Nephron progenitor cell (in vitro differentiated cells): ENCODE measurements around the gene STAB1.

ENCODE experiments used
- DNase-seq: peaks from one replicate; pipeline ENCODE4 v3.0.0; 2021
- H3K27ac Mint-ChIP-seq: 2 replicates; pipeline ENCODE4 v1.8.0; 2021; ENCODE audit warnings: mild to moderate bottlenecking, moderate library complexity, mixed read lengths
- H3K27me3 Mint-ChIP-seq: 2 replicates; pipeline ENCODE4 v1.8.0; 2021; ENCODE audit warnings: mild to moderate bottlenecking, low read depth, mixed read lengths; ENCODE audit not compliant: poor library complexity
- H3K36me3 Mint-ChIP-seq: 2 replicates; pipeline ENCODE4 v1.8.0; 2021; ENCODE audit warnings: low read depth, mixed read lengths
- H3K4me1 Mint-ChIP-seq: 2 replicates; pipeline ENCODE4 v1.8.0; 2021; ENCODE audit warnings: mixed read lengths
- H3K4me3 Mint-ChIP-seq: 2 replicates; pipeline ENCODE4 v1.8.0; 2021; ENCODE audit warnings: mild to moderate bottlenecking, moderate library complexity, mixed read lengths
- H3K9me3 Mint-ChIP-seq: 2 replicates; pipeline ENCODE4 v1.8.0; 2021; ENCODE audit warnings: mild to moderate bottlenecking, moderate library complexity, mixed read lengths
- TF ChIP-seq, protein P1 (sequence below): fragments of 200-600 bp; sonication (generic); IDR thresholded peaks from 2 replicates; pipeline ENCODE4 v1.5.0; 2021; ENCODE audit warnings: antibody characterized with exemption

STAB1 gene

GRCh38 chr3:52504977-52505376 lies 9.8 kb downstream of the STAB1 start:
- H3K27ac Mint-ChIP-seq, result no peak overlapping the region
- H3K4me3 Mint-ChIP-seq, result no peak overlapping the region
- H3K36me3 Mint-ChIP-seq, result no peaks in the 10 kb centered on the region
- TF ChIP-seq, protein P1, sequence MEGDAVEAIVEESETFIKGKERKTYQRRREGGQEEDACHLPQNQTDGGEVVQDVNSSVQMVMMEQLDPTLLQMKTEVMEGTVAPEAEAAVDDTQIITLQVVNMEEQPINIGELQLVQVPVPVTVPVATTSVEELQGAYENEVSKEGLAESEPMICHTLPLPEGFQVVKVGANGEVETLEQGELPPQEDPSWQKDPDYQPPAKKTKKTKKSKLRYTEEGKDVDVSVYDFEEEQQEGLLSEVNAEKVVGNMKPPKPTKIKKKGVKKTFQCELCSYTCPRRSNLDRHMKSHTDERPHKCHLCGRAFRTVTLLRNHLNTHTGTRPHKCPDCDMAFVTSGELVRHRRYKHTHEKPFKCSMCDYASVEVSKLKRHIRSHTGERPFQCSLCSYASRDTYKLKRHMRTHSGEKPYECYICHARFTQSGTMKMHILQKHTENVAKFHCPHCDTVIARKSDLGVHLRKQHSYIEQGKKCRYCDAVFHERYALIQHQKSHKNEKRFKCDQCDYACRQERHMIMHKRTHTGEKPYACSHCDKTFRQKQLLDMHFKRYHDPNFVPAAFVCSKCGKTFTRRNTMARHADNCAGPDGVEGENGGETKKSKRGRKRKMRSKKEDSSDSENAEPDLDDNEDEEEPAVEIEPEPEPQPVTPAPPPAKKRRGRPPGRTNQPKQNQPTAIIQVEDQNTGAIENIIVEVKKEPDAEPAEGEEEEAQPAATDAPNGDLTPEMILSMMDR, result no peak
- H3K4me1 Mint-ChIP-seq, result peaks cover 8% of the 10 kb centered on the region
- DNase-seq, result no peak
- peaks cover 2% of the 10 kb centered on the region for H3K27me3 Mint-ChIP-seq
- H3K9me3 Mint-ChIP-seq, result no peaks in the 10 kb centered on the region

- no peaks in the 10 kb centered on the region for H3K36me3 Mint-ChIP-seq
- H3K27ac Mint-ChIP-seq, result no peak overlapping the region
- TF ChIP-seq, protein P1, result no peak
- peaks cover 5% of the 10 kb centered on the region for H3K27me3 Mint-ChIP-seq
- peaks cover 8% of the 10 kb centered on the region for H3K4me1 Mint-ChIP-seq
- no peak for DNase-seq
- no peak overlapping the region for H3K4me3 Mint-ChIP-seq
- no peaks in the 10 kb centered on the region for H3K9me3 Mint-ChIP-seq
Observed at GRCh38 chr3:52506266-52506966, 11.3 kb downstream of the STAB1 start.

DNA sequence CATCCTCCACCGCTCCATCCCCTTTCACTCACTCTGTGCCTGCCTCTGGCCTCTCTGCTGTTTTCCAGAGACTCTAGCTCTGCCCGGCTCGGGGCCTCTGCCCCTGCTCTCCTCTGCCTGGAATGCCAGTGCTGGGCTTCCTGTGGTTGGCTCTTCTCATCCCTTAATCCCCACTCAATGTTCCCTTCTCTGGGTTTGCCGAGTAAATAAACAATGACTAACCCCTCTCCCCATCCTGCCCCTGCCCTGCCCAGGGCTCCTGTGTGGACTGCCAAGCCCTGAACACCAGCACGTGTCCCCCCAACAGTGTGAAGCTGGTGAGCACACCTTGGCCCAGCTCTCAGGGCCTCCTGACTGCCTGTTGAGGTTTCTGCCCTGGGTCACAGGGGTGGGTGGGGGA lies 12.2 kb downstream of the STAB1 start:
- TF ChIP-seq, protein P1, result no peak
- no peak overlapping the region for H3K4me3 Mint-ChIP-seq
- no peak for DNase-seq
- H3K4me1 Mint-ChIP-seq, result peaks cover 8% of the 10 kb centered on the region
- no peaks in the 10 kb centered on the region for H3K9me3 Mint-ChIP-seq
- peak overlapping the region; percentile 54 for H3K27ac Mint-ChIP-seq
- peaks cover 5% of the 10 kb centered on the region for H3K27me3 Mint-ChIP-seq
- no peaks in the 10 kb centered on the region for H3K36me3 Mint-ChIP-seq

- Mint-ChIP-seq H3K27me3 (peaks cover 5% of the 10 kb centered on the region), H3K27ac (no peak overlapping the region), H3K36me3 (no peaks in the 10 kb centered on the region), H3K9me3 (no peaks in the 10 kb centered on the region), H3K4me1 (peaks cover 8% of the 10 kb centered on the region), H3K4me3 (no peak overlapping the region)
- TF ChIP-seq, protein P1, result no peak
- no peak for DNase-seq
Observed at GRCh38 chr3:52509753-52510328, 14.7 kb downstream of the STAB1 start.

DNA sequence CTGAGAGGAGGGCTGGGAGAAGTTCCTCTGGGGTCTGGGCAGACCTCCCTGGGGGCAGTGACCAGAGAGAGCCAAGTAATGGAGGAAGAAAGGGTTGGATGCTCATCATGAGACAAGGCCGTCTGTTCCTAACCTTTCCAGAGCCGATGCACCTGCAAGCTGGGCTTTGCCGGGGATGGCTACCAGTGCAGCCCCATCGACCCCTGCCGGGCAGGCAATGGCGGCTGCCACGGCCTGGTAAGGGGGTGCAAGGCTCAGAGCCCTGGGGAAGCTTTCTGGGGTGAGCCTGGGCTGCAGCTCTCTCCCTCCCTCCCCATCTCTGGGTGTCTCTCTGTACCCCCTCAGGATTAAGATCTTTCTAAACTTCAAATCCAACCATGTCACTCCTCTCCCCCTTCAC lies 16.4 kb downstream of the STAB1 start:
- H3K36me3 Mint-ChIP-seq, result no peaks in the 10 kb centered on the region
- H3K27me3 Mint-ChIP-seq, result peaks cover 8% of the 10 kb centered on the region
- DNase-seq, result no peak
- no peak overlapping the region for H3K27ac Mint-ChIP-seq
- TF ChIP-seq, protein P1, result no peak
- peaks cover 14% of the 10 kb centered on the region for H3K4me1 Mint-ChIP-seq
- no peaks in the 10 kb centered on the region for H3K9me3 Mint-ChIP-seq
- no peak overlapping the region for H3K4me3 Mint-ChIP-seq

DNA sequence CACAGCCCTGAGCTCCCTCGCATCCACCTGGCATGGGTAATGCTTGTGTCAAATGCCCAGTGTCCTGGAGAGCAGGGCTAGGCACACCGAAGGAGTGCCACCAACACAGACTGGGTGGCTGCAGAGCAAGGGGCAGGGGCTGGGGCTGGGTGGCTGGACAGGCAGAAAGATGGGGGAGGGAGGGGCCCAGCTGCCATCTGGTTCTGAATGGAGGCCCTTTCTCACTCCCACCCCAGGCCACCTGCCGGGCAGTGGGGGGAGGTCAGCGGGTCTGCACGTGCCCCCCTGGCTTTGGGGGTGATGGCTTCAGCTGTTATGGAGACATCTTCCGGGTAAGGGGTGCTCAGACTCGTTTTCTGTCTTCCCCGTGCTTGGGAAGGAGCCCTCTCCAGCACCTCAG lies 17.0 kb downstream of the STAB1 start:
- Mint-ChIP-seq H3K4me3 (no peak overlapping the region), H3K27ac (peak overlapping the region; percentile 19), H3K9me3 (no peaks in the 10 kb centered on the region), H3K36me3 (no peaks in the 10 kb centered on the region), H3K4me1 (peaks cover 11% of the 10 kb centered on the region), H3K27me3 (peaks cover 8% of the 10 kb centered on the region)
- no peak for DNase-seq
- TF ChIP-seq, protein P1, result no peak
